Stimulated activated naive B cell treated with anti-CD40 and anti-IgM and Interleukin-4, amounts not matched to agents 10 μg/mL and 1 μg/mL and 100 μg/mL, for 72 hours (primary cell): ENCODE results near the gene B4GALT4.

Source experiments
- ATAC-seq, 2 donors: fragments of 150-1000 bp; cut with Tn5 transposase; replicated peaks; 2 replicates each; pipeline ENCODE4 v1.10.0; 2021; ENCODE audit warnings: moderate library complexity in 1 of 2
- DNase-seq: peaks from one replicate; pipeline ENCODE4 v3.0.0; 2021
- H3K27ac Mint-ChIP-seq: one replicate; pipeline ENCODE4 v1.8.0; 2022; ENCODE audit warnings: mild to moderate bottlenecking, mixed read lengths
- H3K27me3 Mint-ChIP-seq, 2 donors: one replicate each; pipeline ENCODE4 v1.8.0; 2022; ENCODE audit warnings: mixed read lengths in 2 of 2
- H3K36me3 Mint-ChIP-seq, 2 donors: one replicate each; pipeline ENCODE4 v1.8.0; 2022; ENCODE audit warnings: mixed read lengths in 2 of 2, mild to moderate bottlenecking in 1 of 2
- H3K4me1 Mint-ChIP-seq, 2 donors: one replicate each; pipeline ENCODE4 v1.8.0; 2022; ENCODE audit warnings: mixed read lengths in 2 of 2, mild to moderate bottlenecking in 1 of 2
- H3K4me3 Mint-ChIP-seq, 2 donors: one replicate each; pipeline ENCODE4 v1.8.0; 2022; ENCODE audit warnings: mild to moderate bottlenecking in 2 of 2, mixed read lengths in 2 of 2, moderate library complexity in 1 of 2
- H3K9me3 Mint-ChIP-seq, 2 donors: one replicate each; pipeline ENCODE4 v1.8.0; 2022; ENCODE audit warnings: mixed read lengths in 2 of 2, mild to moderate bottlenecking in 1 of 2

The B4GALT4 gene

GRCh38 chr3:119205685-119206084 is 35.0 kb downstream of the B4GALT4 start:
- no peaks in the 10 kb centered on the region for H3K4me1 Mint-ChIP-seq
- no peak for ATAC-seq
- peaks cover 12 to 45% of the 10 kb centered on the region in 2 donors for H3K36me3 Mint-ChIP-seq
- no peak overlapping the region for H3K27ac Mint-ChIP-seq
- no peak for DNase-seq
- H3K4me3 Mint-ChIP-seq = no peak overlapping the region
- peaks cover 2 to 3% of the 10 kb centered on the region in 2 donors for H3K9me3 Mint-ChIP-seq
- H3K27me3 Mint-ChIP-seq = no peaks in the 10 kb centered on the region

GRCh38 chr3:119205209-119205608 is 35.5 kb downstream of the B4GALT4 start:
- ATAC-seq (no peak), DNase-seq (no peak)
- no peaks in the 10 kb centered on the region for H3K4me1 Mint-ChIP-seq
- peaks cover 2 to 3% of the 10 kb centered on the region in 2 donors for H3K9me3 Mint-ChIP-seq
- H3K27me3 Mint-ChIP-seq = no peaks in the 10 kb centered on the region
- peak overlapping the region; percentile 51 for H3K27ac Mint-ChIP-seq
- no peak overlapping the region for H3K4me3 Mint-ChIP-seq
- peaks cover 10 to 40% of the 10 kb centered on the region in 2 donors for H3K36me3 Mint-ChIP-seq

GRCh38 chr3:119195911-119196310 is 44.8 kb downstream of the B4GALT4 start:
- Mint-ChIP-seq H3K36me3 (no peaks in the 10 kb centered on the region), H3K4me3 (no peak overlapping the region), H3K27me3 (no peaks in the 10 kb centered on the region), H3K4me1 (no peaks in the 10 kb centered on the region), H3K9me3 (no peaks in the 10 kb centered on the region), H3K27ac (no peak overlapping the region)
- ATAC-seq (no peak), DNase-seq (no peak)

GRCh38 chr3:119195151-119195476 is 45.6 kb downstream of the B4GALT4 start:
- no peak for DNase-seq
- H3K4me1 Mint-ChIP-seq = no peaks in the 10 kb centered on the region
- H3K4me3 Mint-ChIP-seq = no peak overlapping the region
- H3K9me3 Mint-ChIP-seq = no peaks in the 10 kb centered on the region
- ATAC-seq = no peak
- no peaks in the 10 kb centered on the region for H3K36me3 Mint-ChIP-seq
- no peaks in the 10 kb centered on the region for H3K27me3 Mint-ChIP-seq
- no peak overlapping the region for H3K27ac Mint-ChIP-seq

GRCh38 chr3:119194237-119195150 is 46.2 kb downstream of the B4GALT4 start:
- ATAC-seq = no peak
- Mint-ChIP-seq H3K27me3 (no peaks in the 10 kb centered on the region), H3K36me3 (no peaks in the 10 kb centered on the region), H3K27ac (no peak overlapping the region), H3K9me3 (no peaks in the 10 kb centered on the region), H3K4me3 (no peak overlapping the region), H3K4me1 (no peaks in the 10 kb centered on the region)
- DNase-seq = no peak

GRCh38 chr3:119191800-119192199 is 48.9 kb downstream of the B4GALT4 start:
- Mint-ChIP-seq H3K27ac (no peak overlapping the region), H3K4me1 (no peaks in the 10 kb centered on the region), H3K36me3 (no peaks in the 10 kb centered on the region), H3K9me3 (no peaks in the 10 kb centered on the region), H3K27me3 (no peaks in the 10 kb centered on the region), H3K4me3 (no peak overlapping the region)
- ATAC-seq (no peak), DNase-seq (no peak)

- H3K4me3 Mint-ChIP-seq = no peak overlapping the region
- H3K27me3 Mint-ChIP-seq = no peaks in the 10 kb centered on the region
- no peaks in the 10 kb centered on the region for H3K4me1 Mint-ChIP-seq
- no peak overlapping the region for H3K27ac Mint-ChIP-seq
- no peak for DNase-seq
- H3K36me3 Mint-ChIP-seq = no peaks in the 10 kb centered on the region
- no peaks in the 10 kb centered on the region for H3K9me3 Mint-ChIP-seq
- no peak for ATAC-seq
Measured at GRCh38 chr3:119187266-119187665, 53.4 kb downstream of the B4GALT4 start.

DNA sequence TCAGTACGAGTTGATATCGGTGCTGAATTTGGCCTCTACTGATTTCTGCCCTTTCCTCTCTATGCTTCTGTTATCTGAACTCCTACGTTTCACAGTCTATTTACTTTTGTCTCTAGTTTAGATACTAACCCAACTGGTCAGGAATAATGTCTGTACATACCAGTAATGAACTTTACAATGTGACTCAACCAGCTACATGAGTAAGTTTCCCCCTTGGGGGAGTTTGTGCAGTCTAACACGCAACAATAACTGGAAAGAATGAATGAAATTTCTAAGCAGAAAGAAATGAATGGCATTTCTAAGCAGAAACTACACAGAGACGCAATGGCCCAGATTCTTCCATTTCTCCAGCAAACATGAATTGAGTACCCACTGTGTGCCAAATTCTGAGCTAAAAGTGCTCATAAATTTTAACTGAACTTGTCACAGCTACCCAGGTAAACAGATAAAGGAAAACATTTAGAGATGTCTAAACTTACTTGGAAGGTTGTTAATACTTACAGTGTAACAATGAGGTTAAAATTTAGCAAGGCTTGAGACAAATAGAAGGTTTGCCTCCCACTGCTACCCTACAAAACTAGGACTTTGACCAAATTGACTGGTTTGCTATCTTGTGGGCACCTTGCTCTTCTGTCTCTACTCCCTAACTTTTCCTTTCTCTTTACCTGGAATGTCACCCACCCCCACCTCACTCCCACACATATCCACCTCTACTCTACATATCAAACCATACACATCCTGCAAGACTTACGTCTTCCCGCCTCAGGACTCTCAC is 55.7 kb downstream of the B4GALT4 start:
- DNase-seq (no peak), ATAC-seq (no peak)
- H3K27ac Mint-ChIP-seq = no peak overlapping the region
- no peaks in the 10 kb centered on the region for H3K36me3 Mint-ChIP-seq
- H3K9me3 Mint-ChIP-seq = no peaks in the 10 kb centered on the region
- H3K27me3 Mint-ChIP-seq = no peaks in the 10 kb centered on the region
- no peak overlapping the region for H3K4me3 Mint-ChIP-seq
- no peaks in the 10 kb centered on the region for H3K4me1 Mint-ChIP-seq

DNA sequence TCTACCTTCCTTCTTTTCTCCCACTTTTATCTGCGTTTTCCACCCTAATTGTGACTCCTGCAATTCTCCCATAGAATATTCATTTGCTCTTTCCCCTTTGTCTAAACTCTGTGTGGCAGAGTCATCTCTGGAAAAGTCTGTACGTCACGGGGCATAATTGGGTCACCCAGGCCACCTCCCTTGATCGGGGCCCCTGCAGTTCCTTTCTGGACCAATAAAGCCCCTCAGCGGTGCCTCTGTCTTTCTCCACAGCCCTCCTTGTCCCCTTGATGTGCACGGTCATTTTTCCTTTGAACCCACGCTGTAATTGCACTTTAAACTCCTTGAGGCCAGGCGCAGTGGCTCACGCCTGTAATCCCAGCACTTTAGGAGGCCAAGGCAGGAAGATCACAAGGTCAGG is 56.6 kb downstream of the B4GALT4 start:
- no peak for DNase-seq
- Mint-ChIP-seq H3K27me3 (peaks cover 2% of the 10 kb centered on the region in 2 donors), H3K9me3 (no peaks in the 10 kb centered on the region), H3K4me1 (no peaks in the 10 kb centered on the region), H3K4me3 (no peak overlapping the region), H3K36me3 (peaks cover 0 to 1% of the 10 kb centered on the region in 2 donors), H3K27ac (no peak overlapping the region)
- no peak for ATAC-seq

GRCh38 chr3:119181765-119182164 is 58.9 kb downstream of the B4GALT4 start:
- Mint-ChIP-seq H3K27me3 (peaks cover 13 to 16% of the 10 kb centered on the region in 2 donors), H3K4me3 (no peak overlapping the region), H3K4me1 (no peaks in the 10 kb centered on the region), H3K36me3 (peaks cover 0 to 4% of the 10 kb centered on the region in 2 donors), H3K9me3 (no peaks in the 10 kb centered on the region), H3K27ac (no peak overlapping the region)
- ATAC-seq (no peak), DNase-seq (no peak)

DNA sequence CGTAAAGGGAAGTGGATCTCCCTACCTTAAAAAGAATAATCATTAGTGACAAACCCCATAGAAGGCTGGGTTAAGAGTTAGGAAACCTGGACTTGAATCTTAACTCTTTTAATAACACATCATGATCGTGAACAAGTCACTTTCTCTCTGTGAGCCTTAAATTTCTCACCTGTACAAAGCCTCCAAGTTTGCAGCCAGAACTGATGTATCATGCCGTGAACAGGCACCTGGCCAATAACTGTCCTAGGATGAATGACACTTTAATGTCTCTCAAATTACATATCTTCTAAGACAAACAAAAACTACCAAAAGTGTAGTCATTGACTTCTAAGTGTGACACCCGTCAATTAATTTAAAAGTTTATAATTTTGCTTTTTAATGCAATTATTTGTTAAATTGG is 63.4 kb downstream of the B4GALT4 start:
- no peaks in the 10 kb centered on the region for H3K9me3 Mint-ChIP-seq
- ATAC-seq = no peak

DNA sequence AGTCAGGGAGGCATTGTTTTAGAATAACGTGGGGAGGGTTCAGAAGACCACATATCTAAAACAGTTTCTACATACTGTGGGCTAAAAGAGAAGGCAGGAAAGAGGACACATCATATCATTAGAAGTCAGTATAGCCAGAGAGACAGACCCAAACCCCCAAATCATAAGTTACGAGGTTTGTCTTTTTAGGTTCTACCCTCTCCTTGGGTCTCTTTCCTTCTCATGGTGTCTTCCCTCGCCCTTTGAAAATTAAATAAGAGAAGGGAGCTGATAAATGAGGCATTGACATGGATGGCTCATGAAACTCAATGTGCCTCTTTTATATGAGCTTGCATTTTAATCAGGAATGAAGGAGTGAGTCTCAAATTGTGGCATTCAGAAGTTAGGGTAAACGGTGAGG is 63.9 kb downstream of the B4GALT4 start:
- DNase-seq = no peak
- no peaks in the 10 kb centered on the region for H3K4me1 Mint-ChIP-seq
- H3K27ac Mint-ChIP-seq = no peak overlapping the region
- ATAC-seq = no peak
- H3K36me3 Mint-ChIP-seq = peaks cover 0 to 4% of the 10 kb centered on the region in 2 donors
- no peak overlapping the region for H3K4me3 Mint-ChIP-seq
- peaks cover 13 to 29% of the 10 kb centered on the region in 2 donors for H3K27me3 Mint-ChIP-seq
- H3K9me3 Mint-ChIP-seq = no peaks in the 10 kb centered on the region

More for the DNA sequence above, 63.4 kb downstream of the B4GALT4 start:
- H3K4me1 Mint-ChIP-seq = no peaks in the 10 kb centered on the region
- H3K27ac Mint-ChIP-seq = no peak overlapping the region
- DNase-seq = no peak
- peaks cover 13 to 29% of the 10 kb centered on the region in 2 donors for H3K27me3 Mint-ChIP-seq
- H3K36me3 Mint-ChIP-seq = peaks cover 0 to 4% of the 10 kb centered on the region in 2 donors
- H3K4me3 Mint-ChIP-seq = no peak overlapping the region

DNA sequence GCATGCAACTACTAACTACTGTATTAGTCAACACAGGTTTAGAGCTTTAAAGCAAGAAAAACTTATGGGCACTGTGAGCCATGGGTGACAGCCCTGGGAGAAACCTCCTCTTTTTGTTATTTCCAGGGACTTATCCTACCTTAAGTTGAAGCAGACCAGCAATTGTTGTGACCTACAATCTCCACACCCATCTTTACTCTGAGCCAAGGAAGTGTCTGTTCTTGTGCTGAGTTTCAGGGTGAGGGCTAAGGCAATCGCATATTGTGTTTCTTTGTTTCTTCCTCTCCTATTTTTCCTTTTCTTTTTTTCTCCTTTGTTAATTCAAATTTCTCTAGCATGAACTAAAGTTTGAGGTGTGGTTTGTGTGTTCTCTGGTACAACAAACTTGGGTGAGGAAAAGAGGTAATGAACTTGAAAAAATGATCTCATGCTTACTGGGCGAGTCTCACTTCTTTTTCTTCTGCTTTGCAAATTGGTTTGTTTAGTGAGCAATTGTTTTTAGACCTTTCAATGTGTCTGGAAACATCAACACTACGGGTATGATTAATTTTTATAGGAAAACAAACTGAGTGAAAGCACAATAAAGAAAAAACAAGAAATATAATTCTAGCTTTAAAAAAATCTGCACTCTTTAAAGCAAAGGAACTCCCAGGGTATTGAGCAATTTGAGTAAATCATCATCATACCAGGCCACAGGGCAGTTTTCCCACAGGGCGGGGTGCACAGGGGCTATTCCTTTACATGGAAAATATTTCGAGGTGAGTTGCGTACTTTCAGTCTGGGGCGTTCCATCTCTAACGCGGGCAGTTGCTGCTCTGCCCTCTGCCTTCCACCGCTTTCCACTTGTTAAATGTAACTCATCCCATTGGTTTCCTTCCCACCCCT is 64.6 kb downstream of the B4GALT4 start:
- DNase-seq = no peak
- peaks cover 0 to 4% of the 10 kb centered on the region in 2 donors for H3K36me3 Mint-ChIP-seq
- no peaks in the 10 kb centered on the region for H3K4me1 Mint-ChIP-seq
- H3K9me3 Mint-ChIP-seq = no peaks in the 10 kb centered on the region
- no peak overlapping the region for H3K4me3 Mint-ChIP-seq
- H3K27me3 Mint-ChIP-seq = peaks cover 13 to 29% of the 10 kb centered on the region in 2 donors
- H3K27ac Mint-ChIP-seq = no peak overlapping the region
- ATAC-seq = no peak

DNA sequence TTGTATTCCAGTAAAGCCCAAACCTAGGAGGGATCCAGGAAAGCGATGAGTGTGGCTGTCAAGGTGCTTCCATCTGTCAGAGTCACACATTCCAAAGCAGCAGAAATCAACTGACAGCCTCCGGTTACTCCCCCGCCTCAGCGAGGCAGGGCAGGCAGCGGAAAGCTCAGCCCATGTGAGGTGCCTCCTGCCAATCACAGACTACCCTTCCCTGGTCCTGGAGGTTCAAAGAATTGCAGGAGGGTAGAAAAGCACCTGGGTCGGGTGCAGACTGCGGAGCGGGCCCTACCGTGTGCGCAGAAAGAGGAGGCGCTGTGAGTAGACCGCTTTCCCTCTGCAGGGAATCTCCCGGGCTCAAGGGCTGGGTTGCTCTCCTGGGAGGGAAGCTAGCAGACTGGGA is 67.4 kb downstream of the B4GALT4 start, which contains the start of gene UPK1B:
Gene UPK1B, plus strand, starts transcription at position 274 of the 400 bp plus-strand sequence. CDS start 13,144 bp downstream, outside the sequence.
- no peak within 1 kb of the TSS for H3K4me3 Mint-ChIP-seq
- DNase-seq (no peak), ATAC-seq (no peak)
- peaks cover 8 to 22% of the 10 kb centered on the region in 2 donors for H3K27me3 Mint-ChIP-seq
- H3K9me3 Mint-ChIP-seq = no peaks in the 10 kb centered on the region
- no peaks in the 10 kb centered on the region for H3K36me3 Mint-ChIP-seq
- no peaks in the 10 kb centered on the region for H3K4me1 Mint-ChIP-seq
- no peak within 1 kb of the TSS for H3K27ac Mint-ChIP-seq
